Stimulated activated effector memory CD8-positive, alpha-beta T cell treated with anti-CD3 and anti-CD28 coated beads, Interleukin-12 subunit alpha, Interleukin-12 subunit beta, amount 100 ng/mL, for 72 hours (primary cell): ENCODE data around the gene FBXL13.
"Not testable (repeated sequence)": the region's sequence is repeated elsewhere in the genome, so short reads cannot be mapped to it uniquely, and the experiment has no call there.

Source experiments
- ATAC-seq: fragments of 150-1000 bp; cut with Tn5 transposase; 2 replicates; pipeline ENCODE4 v1.10.0; 2021
- DNase-seq, 2 donors: peaks; one replicate each; pipeline ENCODE4 v3.0.0; 2021 to 2022; ENCODE audit warnings: low spot score in 2 of 2
- H3K27ac Mint-ChIP-seq: one replicate; pipeline ENCODE4 v1.8.0; 2022; ENCODE audit warnings: mild to moderate bottlenecking, mixed read lengths
- H3K36me3 Mint-ChIP-seq: one replicate; pipeline ENCODE4 v1.8.0; 2022; ENCODE audit warnings: mild to moderate bottlenecking, mixed read lengths
- H3K4me1 Mint-ChIP-seq: one replicate; pipeline ENCODE4 v1.8.0; 2022; ENCODE audit warnings: mixed read lengths
- H3K4me3 Mint-ChIP-seq: one replicate; pipeline ENCODE4 v1.8.0; 2022; ENCODE audit warnings: mild to moderate bottlenecking, mixed read lengths
- H3K9me3 Mint-ChIP-seq: one replicate; pipeline ENCODE4 v1.8.0; 2022; ENCODE audit warnings: mixed read lengths

Gene FBXL13

GRCh38 chr7:102838572-102839101 lies 236.0 kb downstream of the FBXL13 start:
- H3K4me3 Mint-ChIP-seq, H3K4me1 Mint-ChIP-seq, DNase-seq, H3K36me3 Mint-ChIP-seq, H3K9me3 Mint-ChIP-seq, H3K27ac Mint-ChIP-seq, ATAC-seq: not testable (repeated sequence)

- Mint-ChIP-seq H3K9me3 (no peaks in the 10 kb centered on the region), H3K4me3 (no peak overlapping the region), H3K36me3 (no peaks in the 10 kb centered on the region), H3K4me1 (peaks cover 6% of the 10 kb centered on the region), H3K27ac (no peak overlapping the region)
- ATAC-seq (no peak), DNase-seq (no peak)
Measured at GRCh38 chr7:102837802-102838201, 236.8 kb downstream of the FBXL13 start.

GRCh38 chr7:102836977-102837376 lies 237.6 kb downstream of the FBXL13 start:
- Mint-ChIP-seq H3K36me3 (no peaks in the 10 kb centered on the region), H3K27ac (no peak overlapping the region), H3K9me3 (no peaks in the 10 kb centered on the region), H3K4me1 (peaks cover 6% of the 10 kb centered on the region), H3K4me3 (no peak overlapping the region)
- ATAC-seq: no peak
- DNase-seq: no peak

GRCh38 chr7:102836191-102836919 lies 238.2 kb downstream of the FBXL13 start:
- Mint-ChIP-seq H3K36me3 (no peaks in the 10 kb centered on the region), H3K27ac (no peak overlapping the region), H3K4me1 (peaks cover 6% of the 10 kb centered on the region), H3K9me3 (no peaks in the 10 kb centered on the region), H3K4me3 (no peak overlapping the region)
- ATAC-seq (no peak), DNase-seq (no peak)

- Mint-ChIP-seq H3K9me3 (no peaks in the 10 kb centered on the region), H3K27ac (no peak overlapping the region), H3K36me3 (no peaks in the 10 kb centered on the region), H3K4me1 (peaks cover 6% of the 10 kb centered on the region), H3K4me3 (peak overlapping the region; percentile 2)
- peak in 1 of 2 donors; percentile 62 for DNase-seq
- peak; percentile 99 for ATAC-seq
Measured at GRCh38 chr7:102834999-102835398, 239.6 kb downstream of the FBXL13 start.

- no peak for DNase-seq
- Mint-ChIP-seq H3K27ac (no peak overlapping the region), H3K9me3 (no peaks in the 10 kb centered on the region), H3K4me1 (peaks cover 6% of the 10 kb centered on the region), H3K4me3 (no peak overlapping the region), H3K36me3 (no peaks in the 10 kb centered on the region)
- ATAC-seq: no peak
Measured at GRCh38 chr7:102834466-102834865, 240.1 kb downstream of the FBXL13 start.

GRCh38 chr7:102833343-102833742 lies 241.3 kb downstream of the FBXL13 start:
- DNase-seq (no peak), ATAC-seq (no peak)
- Mint-ChIP-seq H3K4me3 (no peak overlapping the region), H3K4me1 (peaks cover 6% of the 10 kb centered on the region), H3K27ac (no peak overlapping the region), H3K9me3 (no peaks in the 10 kb centered on the region), H3K36me3 (no peaks in the 10 kb centered on the region)

GRCh38 chr7:102832674-102833073 lies 241.9 kb downstream of the FBXL13 start:
- no peak overlapping the region for H3K27ac Mint-ChIP-seq

GRCh38 chr7:102830197-102830596 lies 244.4 kb downstream of the FBXL13 start:
- Mint-ChIP-seq H3K36me3 (no peaks in the 10 kb centered on the region), H3K9me3 (no peaks in the 10 kb centered on the region), H3K4me1 (no peaks in the 10 kb centered on the region), H3K4me3 (no peak overlapping the region), H3K27ac (no peak overlapping the region)
- ATAC-seq (no peak), DNase-seq (no peak)

More at GRCh38 chr7:102832674-102833073, 241.9 kb downstream of the FBXL13 start:
- Mint-ChIP-seq H3K4me3 (no peak overlapping the region), H3K4me1 (peaks cover 6% of the 10 kb centered on the region), H3K9me3 (no peaks in the 10 kb centered on the region), H3K36me3 (no peaks in the 10 kb centered on the region)
- no peak for DNase-seq
- no peak for ATAC-seq

GRCh38 chr7:102829075-102829474 lies 245.5 kb downstream of the FBXL13 start:
- Mint-ChIP-seq H3K4me3 (no peak overlapping the region), H3K9me3 (no peaks in the 10 kb centered on the region), H3K36me3 (no peaks in the 10 kb centered on the region), H3K4me1 (no peaks in the 10 kb centered on the region), H3K27ac (no peak overlapping the region)
- ATAC-seq (no peak), DNase-seq (no peak)

- Mint-ChIP-seq H3K9me3 (no peaks in the 10 kb centered on the region), H3K27ac (no peak overlapping the region), H3K4me1 (no peaks in the 10 kb centered on the region), H3K4me3 (no peak overlapping the region), H3K36me3 (no peaks in the 10 kb centered on the region)
- DNase-seq: no peak
- no peak for ATAC-seq
Measured at GRCh38 chr7:102828286-102828685, 246.3 kb downstream of the FBXL13 start.

- Mint-ChIP-seq H3K4me1 (no peaks in the 10 kb centered on the region), H3K27ac (no peak overlapping the region), H3K4me3 (no peak overlapping the region), H3K36me3 (no peaks in the 10 kb centered on the region), H3K9me3 (no peaks in the 10 kb centered on the region)
- ATAC-seq (no peak), DNase-seq (no peak)
Measured at GRCh38 chr7:102823390-102824119, 251.0 kb downstream of the FBXL13 start.

- Mint-ChIP-seq H3K36me3 (no peaks in the 10 kb centered on the region), H3K4me1 (no peaks in the 10 kb centered on the region), H3K4me3 (no peak overlapping the region), H3K27ac (no peak overlapping the region), H3K9me3 (no peaks in the 10 kb centered on the region)
- DNase-seq: no peak
- no peak for ATAC-seq
Measured at GRCh38 chr7:102821994-102822747, 252.4 kb downstream of the FBXL13 start.

GRCh38 chr7:102819151-102819550 lies 255.4 kb downstream of the FBXL13 start:
- H3K9me3 Mint-ChIP-seq: no peaks in the 10 kb centered on the region
- H3K4me3 Mint-ChIP-seq: no peak overlapping the region
- ATAC-seq (no peak), DNase-seq (no peak)
- H3K4me1 Mint-ChIP-seq: peaks cover 16% of the 10 kb centered on the region
- H3K27ac Mint-ChIP-seq: no peak overlapping the region
- H3K36me3 Mint-ChIP-seq: no peaks in the 10 kb centered on the region
